ENCODE data around the gene GRIN2A. TPM values are rescaled to one million over a fixed set of nuclear protein-coding genes. Genes with fewer than 3 reads are reported as not detected.

The GRIN2A gene
- total and polyA plus RNA-seq, 5 experiments from 2014 or later = not detected

DNA sequence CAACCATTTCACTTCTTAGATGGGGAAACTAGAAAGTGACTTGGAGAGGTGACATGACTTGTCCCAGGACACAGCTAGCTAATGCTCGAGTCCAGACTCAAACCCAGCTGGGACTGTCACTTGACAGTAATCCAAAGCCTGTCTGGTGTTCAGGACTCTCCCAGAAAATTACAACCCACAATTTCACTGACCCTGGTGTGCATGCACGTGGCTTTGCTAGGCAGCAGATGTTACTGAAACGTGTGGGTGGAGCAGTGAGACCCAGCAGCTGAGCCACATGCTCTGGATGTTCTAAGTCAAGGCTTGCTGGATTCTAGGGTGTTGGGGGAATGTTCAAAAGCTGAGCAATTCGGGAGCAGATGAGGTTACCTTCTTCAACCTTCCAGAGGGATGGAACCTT is 364.6 kb downstream of the GRIN2A start:
- Mint-ChIP-seq H3K4me1 (no peaks in the 10 kb centered on the region), H3K4me3 (no peak overlapping the region), H3K9me3 (peaks cover 0 to 6% (median 2%) of the 10 kb centered on the region in 9 donors), H3K27ac (no peak overlapping the region), H3K27me3 (peaks cover 0 to 2% (median 0%) of the 10 kb centered on the region in 5 donors), H3K36me3 (no peaks in the 10 kb centered on the region)
- no peak for DNase-seq
- ATAC-seq = no peak
- POLR2A ChIA-PET = no interaction called here

GRCh38 chr16:9816644-9817043 is 365.6 kb downstream of the GRIN2A start:
- H3K27me3 Mint-ChIP-seq = no peaks in the 10 kb centered on the region
- H3K36me3 Mint-ChIP-seq = no peaks in the 10 kb centered on the region
- no peaks in the 10 kb centered on the region for H3K4me1 Mint-ChIP-seq
- DNase-seq = no peak
- H3K4me3 Mint-ChIP-seq = no peak overlapping the region
- peaks cover 0 to 6% (median 2%) of the 10 kb centered on the region in 9 donors for H3K9me3 Mint-ChIP-seq
- H3K27ac Mint-ChIP-seq = no peak overlapping the region
- POLR2A ChIA-PET = no interaction called here
- no peak for ATAC-seq

GRCh38 chr16:9813665-9814064 is 368.6 kb downstream of the GRIN2A start:
- peaks cover 0 to 6% (median 2%) of the 10 kb centered on the region in 9 donors for H3K9me3 Mint-ChIP-seq
- no peaks in the 10 kb centered on the region for H3K4me1 Mint-ChIP-seq
- POLR2A ChIA-PET = no interaction called here
- no peak overlapping the region for H3K4me3 Mint-ChIP-seq
- no peaks in the 10 kb centered on the region for H3K36me3 Mint-ChIP-seq
- no peak for DNase-seq
- no peak for ATAC-seq
- no peak overlapping the region for H3K27ac Mint-ChIP-seq
- peaks cover 0 to 4% (median 0%) of the 10 kb centered on the region in 5 donors for H3K27me3 Mint-ChIP-seq

DNA sequence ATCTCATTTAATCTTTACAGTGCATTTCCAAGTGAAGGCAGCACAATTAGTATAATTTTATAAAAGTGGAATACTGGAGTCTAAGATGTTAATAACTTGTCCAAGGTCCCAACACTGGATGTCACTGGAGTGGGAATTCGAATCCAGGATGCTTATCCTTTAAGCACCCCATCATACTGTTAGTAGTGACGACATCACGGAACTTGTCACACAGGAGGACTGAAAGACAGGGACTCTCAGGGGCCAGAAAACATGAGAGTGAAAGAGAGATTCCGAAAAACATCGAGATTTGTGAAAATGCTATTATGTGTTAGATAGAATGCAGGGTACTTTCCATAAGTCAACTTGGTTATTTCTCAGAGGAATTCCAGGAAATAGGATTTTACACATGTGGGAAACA is 374.0 kb downstream of the GRIN2A start:
- no peak for DNase-seq
- Mint-ChIP-seq H3K9me3 (peaks cover 0 to 19% (median 5%) of the 10 kb centered on the region in 9 donors), H3K4me3 (no peak overlapping the region), H3K36me3 (no peaks in the 10 kb centered on the region), H3K4me1 (no peaks in the 10 kb centered on the region), H3K27me3 (peaks cover 0 to 4% (median 0%) of the 10 kb centered on the region in 5 donors), H3K27ac (no peak overlapping the region)
- POLR2A ChIA-PET = no interaction called here
- ATAC-seq = no peak

GRCh38 chr16:9807302-9807701 is 374.9 kb downstream of the GRIN2A start:
- Mint-ChIP-seq H3K36me3 (no peaks in the 10 kb centered on the region), H3K27me3 (peaks cover 0 to 4% (median 0%) of the 10 kb centered on the region in 5 donors), H3K9me3 (peaks cover 0 to 19% (median 5%) of the 10 kb centered on the region in 9 donors), H3K4me1 (no peaks in the 10 kb centered on the region), H3K27ac (no peak overlapping the region), H3K4me3 (no peak overlapping the region)
- DNase-seq (no peak), ATAC-seq (no peak)
- POLR2A ChIA-PET = no interaction called here

DNA sequence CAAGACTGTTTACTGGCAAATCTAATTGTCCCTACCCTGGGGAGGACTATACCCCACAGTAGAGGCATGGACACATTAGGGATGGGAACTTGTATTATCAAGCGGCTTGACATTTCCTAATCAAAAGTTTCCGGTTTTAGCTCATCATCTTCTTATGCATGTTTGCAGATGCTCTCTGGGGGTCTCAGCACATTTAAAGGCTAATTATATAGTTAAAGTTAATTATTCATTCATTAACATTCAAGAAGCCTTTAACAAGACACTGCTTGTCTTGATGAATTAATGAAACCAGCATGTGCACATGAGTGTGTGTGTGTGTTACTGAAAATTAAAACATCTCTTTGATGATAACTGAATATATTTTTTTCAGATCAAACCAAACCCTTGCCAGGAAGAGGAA is 377.1 kb downstream of the GRIN2A start:
- Mint-ChIP-seq H3K4me1 (no peaks in the 10 kb centered on the region), H3K36me3 (no peaks in the 10 kb centered on the region), H3K27ac (no peak overlapping the region), H3K9me3 (peaks cover 0 to 19% (median 10%) of the 10 kb centered on the region in 9 donors), H3K4me3 (no peak overlapping the region), H3K27me3 (peaks cover 0 to 4% (median 0%) of the 10 kb centered on the region in 5 donors)
- POLR2A ChIA-PET = no interaction called here
- ATAC-seq (no peak), DNase-seq (no peak)

- H3K36me3 Mint-ChIP-seq = no peaks in the 10 kb centered on the region
- peaks cover 0 to 4% (median 0%) of the 10 kb centered on the region in 5 donors for H3K27me3 Mint-ChIP-seq
- H3K4me1 Mint-ChIP-seq = no peaks in the 10 kb centered on the region
- POLR2A ChIA-PET = no interaction called here
- DNase-seq (no peak), ATAC-seq (no peak)
- H3K4me3 Mint-ChIP-seq = no peak overlapping the region
- peaks cover 0 to 19% (median 10%) of the 10 kb centered on the region in 9 donors for H3K9me3 Mint-ChIP-seq
- H3K27ac Mint-ChIP-seq = no peak overlapping the region
Measured at GRCh38 chr16:9802160-9802559, 380.1 kb downstream of the GRIN2A start.

- no peaks in the 10 kb centered on the region for H3K4me1 Mint-ChIP-seq
- H3K36me3 Mint-ChIP-seq = no peaks in the 10 kb centered on the region
- no peak overlapping the region for H3K4me3 Mint-ChIP-seq
- no peak overlapping the region for H3K27ac Mint-ChIP-seq
- H3K27me3 Mint-ChIP-seq = peaks cover 0 to 9% (median 0%) of the 10 kb centered on the region in 5 donors
- no peak for ATAC-seq
- no peak for DNase-seq
- POLR2A ChIA-PET = no interaction called here
- peaks cover 0 to 15% (median 9%) of the 10 kb centered on the region in 9 donors for H3K9me3 Mint-ChIP-seq
Measured at GRCh38 chr16:9801651-9802050, 380.6 kb downstream of the GRIN2A start.

DNA sequence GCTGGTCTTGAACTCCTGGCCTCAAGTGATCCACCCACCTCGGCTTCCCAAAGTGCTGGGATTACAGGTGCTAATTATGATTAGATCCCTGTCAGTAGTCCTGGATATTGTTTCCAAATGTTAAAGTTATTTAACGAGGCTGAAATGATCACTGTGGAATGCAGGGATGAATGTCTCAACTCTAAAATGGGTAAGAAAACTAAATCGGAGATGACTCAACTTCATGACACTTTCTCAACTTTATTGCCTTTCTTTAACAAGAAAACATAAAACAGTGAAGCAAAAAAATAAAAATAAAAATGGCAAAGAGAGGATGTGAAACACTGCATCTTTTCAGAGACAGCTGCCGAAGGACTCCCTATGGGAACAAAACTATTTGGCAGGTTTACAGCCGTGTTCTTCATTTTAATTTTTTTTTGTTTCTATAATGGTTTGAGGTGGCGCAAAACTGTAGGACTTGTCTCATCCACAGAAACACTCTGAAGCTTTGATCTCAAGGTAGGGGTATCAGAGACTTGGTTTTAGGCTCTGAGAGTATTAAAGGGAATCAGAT is 382.0 kb downstream of the GRIN2A start:
- Mint-ChIP-seq H3K36me3 (no peaks in the 10 kb centered on the region), H3K27me3 (peaks cover 0 to 13% (median 0%) of the 10 kb centered on the region in 5 donors)

GRCh38 chr16:9798952-9799580 is 383.2 kb downstream of the GRIN2A start:
- Mint-ChIP-seq H3K36me3 (no peaks in the 10 kb centered on the region), H3K4me3 (no peak overlapping the region), H3K27me3 (peaks cover 0 to 13% (median 0%) of the 10 kb centered on the region in 5 donors), H3K27ac (no peak overlapping the region), H3K9me3 (peaks cover 0 to 11% (median 7%) of the 10 kb centered on the region in 9 donors), H3K4me1 (no peaks in the 10 kb centered on the region)
- no peak for DNase-seq
- ATAC-seq = no peak
- POLR2A ChIA-PET = no interaction called here

More for the DNA sequence above, 382.0 kb downstream of the GRIN2A start:
- ATAC-seq = no peak
- DNase-seq = no peak
- Mint-ChIP-seq H3K27ac (no peak overlapping the region), H3K4me1 (no peaks in the 10 kb centered on the region), H3K4me3 (no peak overlapping the region), H3K9me3 (peaks cover 0 to 8% (median 6%) of the 10 kb centered on the region in 9 donors)
- POLR2A ChIA-PET = no interaction called here

- no peak for DNase-seq
- no peaks in the 10 kb centered on the region for H3K36me3 Mint-ChIP-seq
- no peak overlapping the region for H3K27ac Mint-ChIP-seq
- no peak overlapping the region for H3K4me3 Mint-ChIP-seq
- POLR2A ChIA-PET = no interaction called here
- H3K4me1 Mint-ChIP-seq = no peaks in the 10 kb centered on the region
- no peak for ATAC-seq
- H3K9me3 Mint-ChIP-seq = peaks cover 0 to 11% (median 7%) of the 10 kb centered on the region in 9 donors
- peaks cover 0 to 13% (median 0%) of the 10 kb centered on the region in 5 donors for H3K27me3 Mint-ChIP-seq
Measured at GRCh38 chr16:9798474-9798873, 383.8 kb downstream of the GRIN2A start.

GRCh38 chr16:9797306-9797705 is 384.9 kb downstream of the GRIN2A start:
- POLR2A ChIA-PET = no interaction called here
- DNase-seq (no peak), ATAC-seq (no peak)
- Mint-ChIP-seq H3K27me3 (peaks cover 0 to 13% (median 0%) of the 10 kb centered on the region in 5 donors), H3K4me3 (no peak overlapping the region), H3K36me3 (no peaks in the 10 kb centered on the region), H3K4me1 (no peaks in the 10 kb centered on the region), H3K27ac (no peak overlapping the region), H3K9me3 (peaks cover 0 to 11% (median 7%) of the 10 kb centered on the region in 9 donors)

- Mint-ChIP-seq H3K27ac (no peak overlapping the region), H3K9me3 (peaks cover 0 to 11% (median 3%) of the 10 kb centered on the region in 9 donors)
Measured at GRCh38 chr16:9793623-9794022, 388.6 kb downstream of the GRIN2A start.

More at GRCh38 chr16:9793623-9794022, 388.6 kb downstream of the GRIN2A start:
- POLR2A ChIA-PET = no interaction called here
- no peaks in the 10 kb centered on the region for H3K36me3 Mint-ChIP-seq
- no peaks in the 10 kb centered on the region for H3K4me1 Mint-ChIP-seq
- H3K4me3 Mint-ChIP-seq = no peak overlapping the region
- DNase-seq (no peak), ATAC-seq (no peak)
- H3K27me3 Mint-ChIP-seq = peaks cover 0 to 13% (median 2%) of the 10 kb centered on the region in 5 donors

Measured in naive thymus-derived CD8-positive, alpha-beta T cell (primary cell).